Measurements from ENCODE around the gene CYBB. TPM values are rescaled to one million over a fixed set of nuclear protein-coding genes. Genes with fewer than 3 reads are reported as not detected.

Gene CYBB
- total RNA-seq, 4 donors from 2014 or later, result 2.6 to 5.8 (median 3.3) TPM

GRCh38 chrX:37816766-37817165 is 36.9 kb downstream of the CYBB start:
- DNase-seq (ENCODE audit: low spot score in 2 of 2), result no peak
- no peak for TF ChIP-seq POLR2A (IDR thresholded peaks at IDR 0.05)
- TF ChIP-seq CTCF (IDR thresholded peaks at IDR 0.05), result no peak
- intact Hi-C loops (cut with DNase I; ENCODE audit: low total_unique reads), result no loop called here
- H3K4me3 ChIP-seq (ENCODE audit: low read depth, poor library complexity, severe bottlenecking), result no peak overlapping the region
- 65 to 74% methylated on average over 4 of the region's 4 CpGs for WGBS, 2 donors

- no peak for DNase-seq (ENCODE audit: low spot score in 2 of 2)
- no peak overlapping the region for H3K4me3 ChIP-seq (ENCODE audit: low read depth, poor library complexity, severe bottlenecking)
- WGBS, 2 donors, result 83 to 87% methylated on average over 2 of the region's 2 CpGs
- intact Hi-C loops (cut with DNase I; ENCODE audit: low total_unique reads), result no loop called here
- no peak for TF ChIP-seq POLR2A (IDR thresholded peaks at IDR 0.05)
- TF ChIP-seq CTCF (IDR thresholded peaks at IDR 0.05), result no peak
Observed at GRCh38 chrX:37817176-37817575, 37.3 kb downstream of the CYBB start.

GRCh38 chrX:37817579-37817978 is 37.7 kb downstream of the CYBB start:
- intact Hi-C loops (cut with DNase I; ENCODE audit: low total_unique reads), result no loop called here

GRCh38 chrX:37818031-37818430 is 38.2 kb downstream of the CYBB start:
- intact Hi-C loops (cut with DNase I; ENCODE audit: low total_unique reads), result no loop called here
- TF ChIP-seq CTCF (IDR thresholded peaks at IDR 0.05) (no peak), POLR2A (IDR thresholded peaks at IDR 0.05) (no peak)
- H3K4me3 ChIP-seq (ENCODE audit: low read depth, poor library complexity, severe bottlenecking), result no peak overlapping the region
- DNase-seq (ENCODE audit: low spot score in 2 of 2), result no peak
- WGBS, 2 donors, result 36 to 47% methylated on average over 2 of the region's 2 CpGs

More at GRCh38 chrX:37817579-37817978, 37.7 kb downstream of the CYBB start:
- no peak for TF ChIP-seq POLR2A (IDR thresholded peaks at IDR 0.05)
- no peak for TF ChIP-seq CTCF (IDR thresholded peaks at IDR 0.05)
- no peak for DNase-seq (ENCODE audit: low spot score in 2 of 2)
- 47 to 57% methylated on average over 3 of the region's 3 CpGs for WGBS, 2 donors
- no peak overlapping the region for H3K4me3 ChIP-seq (ENCODE audit: low read depth, poor library complexity, severe bottlenecking)

GRCh38 chrX:37820646-37821045 is 40.8 kb downstream of the CYBB start:
- TF ChIP-seq CTCF (IDR thresholded peaks at IDR 0.05) (no peak), POLR2A (IDR thresholded peaks at IDR 0.05) (no peak)
- intact Hi-C loops (cut with DNase I; ENCODE audit: low total_unique reads), result no loop called here
- WGBS, 2 donors, result 76 to 81% methylated on average over 1 of the region's 1 CpG
- no peak overlapping the region for H3K4me3 ChIP-seq (ENCODE audit: low read depth, poor library complexity, severe bottlenecking)
- DNase-seq (ENCODE audit: low spot score in 2 of 2), result no peak

GRCh38 chrX:37824491-37825214 is 44.8 kb downstream of the CYBB start:
- intact Hi-C loops (cut with DNase I; ENCODE audit: low total_unique reads), result no loop called here
- WGBS, 2 donors, result 64 to 93% methylated on average over 1 of the region's 1 CpG
- TF ChIP-seq POLR2A (IDR thresholded peaks at IDR 0.05) (no peak), CTCF (IDR thresholded peaks at IDR 0.05) (no peak)
- DNase-seq (ENCODE audit: low spot score in 2 of 2), result no peak
- no peak overlapping the region for H3K4me3 ChIP-seq (ENCODE audit: low read depth, poor library complexity, severe bottlenecking)

Measured in lower leg skin (tissue), 4 donors.